Dedifferentiated amniotic fluid mesenchymal stem cell (primary cell): ENCODE measurements around the gene MRPL20.
"Not testable (repeated sequence)": the region's sequence is repeated elsewhere in the genome, so short reads cannot be mapped to it uniquely, and the experiment has no call there.

Experiments used
- DNase-seq: peaks from one replicate; pipeline ENCODE4 v3.0.0-alpha.2; 2016; ENCODE audit errors: extremely low spot score

The MRPL20 gene

DNA sequence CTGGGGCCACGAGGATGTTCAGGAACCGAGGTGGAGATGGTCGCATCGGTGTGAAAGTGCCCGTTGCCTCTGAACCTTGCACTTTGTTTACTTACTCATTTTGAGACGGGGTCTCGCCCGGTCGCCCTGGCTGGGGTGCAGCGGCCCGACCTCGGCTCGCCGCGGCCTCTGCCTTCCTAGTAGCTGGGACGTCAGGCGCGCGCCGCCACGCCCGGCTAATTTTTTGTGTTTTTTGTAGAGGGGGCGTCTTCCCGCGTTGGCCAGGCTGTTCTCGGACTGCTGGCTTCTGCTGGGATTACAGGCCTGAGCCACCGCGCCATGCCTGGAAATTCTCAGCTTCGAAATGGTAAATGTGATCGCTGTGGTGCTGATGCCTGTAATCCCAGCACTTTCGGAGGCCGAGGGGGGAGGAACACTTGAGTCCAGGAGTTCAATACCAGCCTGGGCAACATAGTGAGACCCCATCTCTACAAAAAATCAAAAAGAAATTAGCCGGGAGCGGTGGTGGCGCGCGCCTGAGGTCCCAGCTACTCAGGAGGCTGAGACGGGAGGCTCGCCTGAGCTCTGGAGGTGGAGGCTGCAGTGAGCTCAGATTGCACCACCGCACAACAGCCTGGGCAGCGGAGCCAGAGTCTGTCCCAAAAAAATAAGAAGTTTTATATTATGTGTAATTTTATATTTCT lies 684 bp upstream of the MRPL20 start:
- DNase-seq, result no peak

DNA sequence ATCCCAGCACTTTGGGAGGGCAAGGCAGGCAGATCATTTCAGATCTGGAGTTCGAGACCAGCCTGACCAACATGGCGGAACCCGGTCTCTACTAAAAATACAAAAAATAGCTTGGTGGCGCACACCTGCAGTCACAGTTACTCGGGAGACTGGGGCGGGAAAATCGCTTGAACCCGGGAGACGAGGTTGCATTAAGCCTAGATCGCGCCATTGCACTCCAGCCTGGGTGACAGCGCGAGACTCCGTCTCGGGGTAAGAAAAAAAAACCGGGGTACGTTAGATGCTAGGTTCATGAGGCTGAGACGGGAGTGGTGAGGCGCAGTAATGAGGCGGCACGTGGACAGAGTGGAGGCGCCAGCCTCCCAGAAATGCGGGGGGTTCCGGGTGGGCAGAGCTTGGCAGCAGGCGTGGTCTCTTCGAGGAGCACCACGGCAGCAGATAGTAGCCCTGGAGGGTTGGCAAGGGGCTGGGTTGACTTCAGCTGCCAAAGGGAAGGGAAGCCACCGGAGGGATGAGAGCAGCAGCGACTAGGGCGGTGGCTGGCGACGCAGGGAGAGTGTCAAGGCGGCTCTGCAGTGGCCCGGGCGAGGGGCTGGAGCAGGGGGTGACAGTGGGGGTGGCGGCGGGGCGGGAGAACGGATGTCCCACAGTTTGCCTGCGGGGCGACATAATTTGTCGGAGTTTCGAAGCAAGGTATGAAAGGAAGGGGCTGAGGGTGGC lies 832 bp downstream of the MRPL20 start:
- no peak for DNase-seq

DNA sequence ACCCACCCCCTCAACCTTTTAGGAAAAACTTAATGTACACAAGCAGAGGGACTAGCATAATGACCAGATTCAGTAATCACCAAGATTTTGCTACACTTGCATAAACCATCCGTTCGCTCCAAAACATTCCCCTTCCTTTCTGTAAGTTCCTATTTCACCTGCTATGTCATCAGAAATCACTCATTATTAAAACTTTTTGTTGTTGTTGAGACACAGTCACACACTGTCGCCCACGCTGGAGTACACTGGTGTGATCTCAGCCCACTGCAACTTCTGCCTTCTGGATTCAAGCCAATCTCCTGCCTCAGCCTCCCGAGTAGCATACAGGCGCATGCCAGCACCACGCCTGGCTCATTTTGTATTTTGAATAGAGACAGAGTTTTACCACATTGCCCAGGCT lies 3.4 kb downstream of the MRPL20 start:
- no peak for DNase-seq

DNA sequence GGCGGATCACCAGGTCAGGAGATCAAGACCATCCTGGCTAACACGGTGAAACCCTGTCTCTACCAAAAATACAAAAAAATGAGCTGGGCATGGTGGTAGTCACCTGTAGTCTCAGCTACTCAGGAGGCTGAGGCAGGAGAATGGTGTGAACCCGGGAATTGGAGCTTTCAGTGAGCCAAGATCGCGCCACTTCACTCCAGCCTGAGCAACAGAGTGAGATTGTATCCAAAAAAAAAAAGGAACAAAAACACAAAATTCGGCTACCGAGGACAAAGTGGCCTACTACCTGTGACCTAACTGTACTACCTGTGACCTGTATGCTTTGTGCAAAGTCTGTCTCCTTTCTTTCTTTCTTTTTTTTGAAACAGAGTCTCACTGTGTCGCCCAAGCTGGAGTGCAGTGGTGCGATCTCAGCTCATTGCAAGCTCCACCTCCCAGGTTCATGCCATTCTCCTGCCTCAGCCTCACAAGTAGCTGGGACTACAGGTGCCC lies 4.1 kb downstream of the MRPL20 start:
- not testable (repeated sequence) for DNase-seq

DNA sequence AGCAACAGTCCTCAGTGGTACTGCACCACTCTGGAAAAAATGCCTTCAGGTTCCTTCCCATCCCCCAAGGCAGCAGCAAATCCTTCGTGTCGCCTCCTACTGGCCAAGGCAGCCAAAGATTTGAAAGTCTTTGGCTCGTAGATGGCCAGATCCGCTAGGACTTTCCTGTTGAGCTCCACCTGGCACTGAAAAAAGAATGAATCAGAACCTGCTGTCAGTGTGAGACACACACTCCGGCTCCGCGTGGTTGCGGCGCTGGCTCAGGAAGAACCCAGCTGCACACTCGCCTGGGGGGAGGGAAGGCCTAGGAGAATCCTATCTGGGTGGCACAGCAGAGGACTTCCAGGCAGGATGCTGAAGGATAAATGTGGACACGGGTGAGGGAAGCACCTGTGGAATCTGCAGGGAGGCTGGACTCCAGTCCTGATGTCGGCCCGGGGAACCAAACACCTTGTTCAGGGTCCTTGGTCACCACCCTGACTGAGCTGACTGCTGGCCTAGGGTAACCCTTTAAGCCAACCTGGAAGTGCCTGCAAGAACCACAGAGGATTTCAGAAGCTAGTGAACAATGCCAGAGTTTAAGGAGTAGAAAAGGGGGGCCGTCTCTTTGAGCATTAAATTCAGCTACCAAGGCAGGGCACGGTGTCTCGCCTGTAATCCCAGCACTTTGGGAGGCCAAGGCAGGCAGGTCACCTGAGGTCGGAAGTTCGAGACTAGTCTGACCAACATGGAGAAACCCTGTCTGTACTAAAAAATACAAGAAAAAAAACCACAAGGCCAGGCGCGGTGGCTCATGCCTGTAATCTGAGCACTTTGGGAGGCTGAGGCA lies 4.8 kb downstream of the MRPL20 start:
- DNase-seq, result peak; percentile 52

DNA sequence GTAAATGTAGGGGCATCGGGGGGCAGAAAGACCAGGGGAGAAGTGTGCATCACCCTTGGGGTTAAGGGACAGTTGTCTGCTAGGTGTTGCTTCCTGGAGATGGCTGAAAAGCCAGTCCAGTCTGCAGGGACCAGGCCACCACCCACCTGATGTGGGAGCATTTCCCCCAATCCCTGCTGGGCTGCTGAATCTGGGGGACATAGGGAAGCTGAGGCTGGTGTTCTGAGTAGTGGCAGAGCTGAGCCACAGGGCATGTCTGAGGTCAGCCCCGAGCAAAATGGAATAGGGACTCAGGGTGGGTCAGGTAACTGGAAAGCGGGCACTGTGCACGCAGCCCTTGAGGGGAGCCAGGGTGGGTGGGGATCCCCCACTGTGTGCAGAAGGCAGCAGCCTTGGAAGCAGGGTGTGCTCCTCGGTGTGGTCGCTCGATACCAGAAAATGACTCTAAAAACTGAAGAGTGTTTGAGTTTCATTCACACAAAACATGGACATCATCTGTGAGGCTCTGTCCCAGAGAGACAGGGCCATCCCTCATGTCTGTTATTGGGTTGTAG lies 5.6 kb downstream of the MRPL20 start:
- DNase-seq, result no peak

DNA sequence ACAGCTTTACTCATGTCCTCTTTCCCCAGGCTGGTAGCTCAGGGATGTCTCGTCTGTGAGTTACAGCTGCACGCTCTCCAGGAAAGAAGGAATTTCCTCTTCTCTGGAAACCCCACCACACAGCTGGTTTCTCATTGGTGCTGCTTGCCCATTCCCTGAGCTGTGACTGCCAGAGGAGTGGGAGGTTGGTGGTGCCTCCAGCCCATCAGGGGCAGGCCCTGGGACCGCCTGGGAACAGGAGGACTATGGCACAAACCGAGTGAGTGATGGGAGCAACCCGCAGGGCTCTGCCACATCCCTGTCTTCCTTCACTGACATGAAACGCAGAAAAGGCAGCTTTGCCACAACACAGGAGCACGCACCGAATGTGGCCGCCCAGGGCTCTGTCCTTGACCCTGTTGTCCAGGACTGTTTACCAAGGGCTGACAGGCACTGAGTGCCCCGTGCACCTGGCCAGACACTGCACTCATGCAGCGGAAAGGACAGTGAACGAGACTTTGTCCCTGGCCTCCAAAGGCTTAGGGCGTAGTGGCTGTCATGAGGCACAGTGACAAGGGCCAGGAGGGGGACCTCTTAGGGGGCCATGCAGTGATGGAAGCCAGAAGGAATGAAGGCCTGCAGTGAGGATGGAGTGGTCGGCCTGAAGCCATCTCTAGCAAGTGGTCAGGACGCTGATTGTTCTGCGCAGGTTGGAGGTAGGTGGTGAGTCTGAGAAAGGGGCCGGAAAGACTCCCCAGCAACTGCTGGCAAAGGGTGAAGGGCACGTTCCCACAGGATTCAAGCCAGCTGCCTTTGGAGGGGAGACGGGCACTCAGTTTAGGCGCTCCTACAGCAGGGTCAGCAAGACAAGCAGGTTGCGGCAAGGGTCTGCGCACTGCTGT lies 6.3 kb downstream of the MRPL20 start:
- DNase-seq, result no peak

DNA sequence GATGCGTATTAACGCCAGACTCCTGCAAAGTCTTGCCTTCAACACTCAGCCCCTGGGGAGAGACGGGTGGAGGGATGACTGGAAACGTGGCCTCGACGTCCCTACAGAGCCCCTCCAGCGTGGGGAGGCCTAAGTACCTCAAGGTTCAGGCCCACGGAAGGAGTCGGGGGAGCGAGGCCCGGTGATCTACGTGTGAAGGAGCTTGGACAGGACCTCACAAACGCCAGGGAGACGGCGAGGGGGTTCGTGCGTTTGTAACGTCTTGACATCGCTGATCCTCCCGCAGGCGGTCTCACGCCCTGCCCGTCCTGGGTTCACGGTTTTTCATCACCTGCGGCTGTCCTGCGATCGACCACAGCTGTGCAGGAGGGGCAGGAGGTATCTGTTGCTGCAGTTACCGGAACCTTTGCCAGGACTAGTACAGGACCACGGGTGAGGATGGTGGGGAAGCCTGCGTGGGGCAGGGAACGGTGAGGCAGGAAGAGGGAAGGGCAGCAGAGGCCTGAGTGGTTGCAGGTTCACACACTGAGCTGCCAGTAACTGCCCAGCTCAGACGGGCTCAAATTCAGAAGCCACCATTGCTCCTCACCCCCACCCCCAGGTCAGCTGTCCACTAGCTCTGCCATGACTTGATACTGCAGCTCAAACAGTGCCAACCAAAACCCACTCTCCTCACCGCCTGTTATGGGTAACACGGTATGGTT lies 7.1 kb downstream of the MRPL20 start:
- no peak for DNase-seq

DNA sequence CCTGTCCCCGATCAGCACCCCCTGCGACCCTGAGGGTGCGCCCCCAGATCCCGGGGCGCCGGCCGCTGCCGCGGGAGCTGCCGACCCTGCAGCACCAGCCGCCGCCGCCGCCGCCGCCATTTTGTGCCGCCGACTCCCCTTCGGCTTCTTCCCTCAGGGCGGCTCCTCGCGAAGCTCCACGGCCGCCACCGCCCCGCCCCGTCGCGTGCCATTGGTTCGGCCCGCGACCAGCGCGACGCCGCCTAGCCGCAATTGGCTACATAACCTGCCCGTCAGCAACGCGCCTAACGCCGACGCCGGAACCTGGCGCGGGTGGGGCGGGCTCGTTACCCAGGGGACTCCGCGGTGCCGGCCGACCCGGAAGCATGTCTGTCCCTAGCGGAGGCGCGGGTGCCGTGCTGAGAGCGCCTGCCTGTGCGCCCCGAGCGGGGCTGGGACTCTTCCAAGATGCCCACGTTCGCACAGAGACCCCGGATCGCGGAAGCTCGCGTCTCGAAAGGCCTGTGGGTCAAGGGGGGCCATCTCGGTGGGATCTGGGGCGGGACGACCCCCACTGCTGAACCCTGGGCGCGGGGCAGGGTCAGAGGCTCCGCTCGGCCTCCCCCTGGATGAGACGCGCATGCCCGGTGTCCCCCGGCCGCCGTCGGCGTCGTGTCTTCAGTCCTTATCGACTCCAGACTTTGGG lies 7.8 kb downstream of the MRPL20 start, which contains the start of gene CCNL2:
CCNL2 (minus strand) TSS at position 149 of the 685 bp plus-strand sequence; CDS start at position 120, 29 bp downstream.
- peak; percentile 97 for DNase-seq

DNA sequence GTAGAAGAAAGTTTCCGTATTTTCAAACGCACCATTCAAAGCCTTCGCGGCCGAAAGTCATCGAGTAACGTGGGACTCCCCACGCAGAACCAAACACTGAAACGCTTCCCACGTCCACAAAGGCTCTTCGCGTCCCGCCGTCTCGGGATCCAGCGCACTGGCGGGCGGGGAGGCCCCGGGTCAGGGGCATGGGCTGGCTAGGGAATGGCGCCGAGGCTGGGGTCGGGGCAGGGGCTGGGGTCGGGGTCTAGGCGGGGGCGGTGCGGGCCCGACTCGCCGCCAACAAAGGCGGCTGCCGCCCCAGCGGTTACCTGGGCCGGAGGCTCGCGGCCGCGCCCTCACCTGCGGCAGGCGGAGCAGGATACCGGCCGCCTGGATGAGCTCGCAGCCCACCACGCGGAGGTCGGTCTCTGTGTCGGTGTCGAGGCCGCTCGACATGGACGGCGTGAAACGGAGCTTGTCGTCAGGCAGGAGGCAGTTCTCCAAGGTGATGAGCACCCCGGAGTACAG lies 8.4 kb downstream of the MRPL20 start:
- DNase-seq, result no peak

DNA sequence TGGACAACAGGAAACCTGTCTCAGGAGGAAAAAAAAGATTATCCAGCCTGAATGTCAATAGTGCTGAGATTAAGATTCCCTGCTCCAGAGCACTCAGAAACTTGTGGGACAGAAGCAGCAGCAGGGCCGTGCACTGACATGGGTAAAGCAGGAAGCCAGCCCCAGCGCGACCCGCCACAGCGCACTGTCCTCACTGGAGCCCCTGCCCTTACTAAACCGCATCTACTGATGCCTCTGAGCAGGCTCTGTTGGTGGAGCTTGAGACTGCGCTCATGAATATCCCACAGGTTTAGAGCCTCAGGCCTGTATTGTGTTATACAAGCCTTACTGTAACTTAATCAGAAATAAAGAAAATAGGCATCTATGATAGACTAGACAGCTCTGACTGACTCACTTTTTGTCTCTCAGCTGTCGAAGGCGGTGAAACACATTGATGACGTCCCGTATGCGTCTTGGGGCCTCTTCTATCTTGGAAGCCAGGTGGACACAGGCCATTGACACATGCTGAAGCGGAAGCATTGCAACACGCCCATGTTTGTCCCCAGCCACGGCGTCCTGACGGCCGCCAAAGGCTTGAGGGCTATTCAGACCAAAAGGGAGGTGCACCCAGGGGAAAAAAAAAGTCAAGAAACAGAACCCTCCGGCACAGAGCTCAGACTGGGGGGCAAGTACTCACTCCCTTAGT lies 9.1 kb downstream of the MRPL20 start:
- DNase-seq, result no peak

DNA sequence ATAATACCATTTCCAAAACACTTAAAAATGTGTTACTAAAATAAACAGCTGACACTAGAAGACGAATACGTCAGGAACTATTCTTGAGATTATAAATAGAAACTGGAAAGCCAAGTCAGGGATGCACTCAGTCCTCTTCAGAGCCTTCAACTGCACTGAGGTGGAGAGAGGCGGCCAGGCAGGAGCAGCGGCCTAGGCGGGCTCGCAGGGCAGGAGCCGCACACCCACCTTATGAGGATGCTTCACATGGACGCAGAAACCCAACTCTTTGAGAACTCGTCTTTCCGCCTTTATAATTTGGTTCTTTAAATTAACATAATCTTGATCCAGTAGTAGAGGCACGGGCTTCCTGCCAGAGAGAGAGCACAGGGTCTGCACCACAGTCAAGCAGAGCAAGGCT lies 11.9 kb downstream of the MRPL20 start:
- no peak for DNase-seq

DNA sequence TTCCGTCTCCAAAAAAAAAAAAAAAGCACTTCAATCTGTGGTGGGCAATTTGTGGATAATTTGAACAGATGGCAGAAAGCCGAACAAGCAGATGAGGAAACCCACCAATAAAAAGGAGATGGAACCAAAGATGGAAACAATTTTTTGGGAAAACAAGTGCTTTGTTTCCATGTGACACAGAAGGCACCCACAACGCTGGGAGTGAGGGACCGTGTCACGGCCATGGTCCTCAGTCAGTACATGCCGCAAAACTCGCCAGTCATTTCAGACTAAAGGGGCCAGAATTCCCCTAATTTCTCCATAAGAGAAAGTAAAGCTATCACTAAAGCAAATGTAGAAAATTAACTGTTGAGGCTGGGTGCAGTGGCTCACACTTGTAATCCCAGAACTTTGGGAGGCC lies 13.0 kb downstream of the MRPL20 start:
- DNase-seq, result no peak

DNA sequence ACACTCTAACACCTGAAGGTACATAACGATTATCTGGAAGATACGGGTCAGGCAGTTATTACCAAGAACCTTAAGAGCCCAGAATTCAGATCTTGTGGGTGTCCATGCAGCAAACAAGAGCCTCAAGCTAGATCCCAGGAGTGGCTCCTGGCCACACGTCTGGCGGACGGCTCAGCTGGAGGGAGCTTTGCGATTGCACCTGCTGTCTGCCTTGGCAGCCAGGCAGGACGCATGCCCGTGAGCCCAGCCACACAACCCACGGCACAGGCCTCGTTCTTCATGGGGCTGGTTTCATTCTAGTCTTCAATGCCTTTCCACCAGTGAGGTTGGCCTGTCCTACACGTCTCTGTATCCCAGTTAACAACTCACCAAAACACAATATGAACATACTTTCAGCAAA lies 13.7 kb downstream of the MRPL20 start:
- no peak for DNase-seq

DNA sequence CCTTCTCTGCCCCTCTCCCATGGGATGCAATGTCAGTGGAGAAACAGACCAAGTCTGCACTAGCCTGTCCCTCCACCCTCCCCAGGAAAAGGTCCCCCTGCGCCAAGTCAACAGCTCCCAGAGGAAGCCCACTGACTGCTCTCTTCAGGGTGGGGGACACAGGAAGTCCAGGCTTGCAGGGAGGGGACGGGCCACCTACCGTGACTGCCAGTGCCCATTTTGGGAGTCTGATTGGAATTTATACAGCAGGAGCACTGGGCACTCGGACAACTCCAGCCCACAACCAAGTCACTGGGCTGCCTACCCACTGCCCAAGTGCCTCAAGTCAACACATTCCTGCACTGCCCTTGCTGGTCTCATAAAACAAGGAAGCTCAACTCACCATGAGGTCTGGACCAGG lies 14.1 kb downstream of the MRPL20 start:
- no peak for DNase-seq

DNA sequence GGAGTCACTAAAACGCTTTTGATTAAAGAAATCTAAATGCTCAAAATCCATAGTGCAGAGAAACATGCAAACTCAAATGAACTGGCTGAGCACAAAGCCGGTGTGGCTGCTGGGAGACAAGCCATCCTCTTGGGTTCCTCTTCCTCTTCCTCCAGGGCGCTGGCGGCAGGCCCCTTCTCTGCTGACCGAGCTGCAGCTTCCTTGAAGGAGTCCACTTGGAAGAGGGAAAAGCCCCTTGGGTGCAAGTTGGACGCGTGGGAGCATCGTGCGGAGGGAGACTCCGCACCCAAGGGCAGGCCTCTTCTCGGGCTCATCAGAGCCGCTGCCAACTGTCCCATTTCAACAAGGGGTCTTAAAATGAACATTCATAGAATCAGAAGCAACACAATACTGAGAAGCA lies 15.9 kb downstream of the MRPL20 start:
- DNase-seq, result no peak

DNA sequence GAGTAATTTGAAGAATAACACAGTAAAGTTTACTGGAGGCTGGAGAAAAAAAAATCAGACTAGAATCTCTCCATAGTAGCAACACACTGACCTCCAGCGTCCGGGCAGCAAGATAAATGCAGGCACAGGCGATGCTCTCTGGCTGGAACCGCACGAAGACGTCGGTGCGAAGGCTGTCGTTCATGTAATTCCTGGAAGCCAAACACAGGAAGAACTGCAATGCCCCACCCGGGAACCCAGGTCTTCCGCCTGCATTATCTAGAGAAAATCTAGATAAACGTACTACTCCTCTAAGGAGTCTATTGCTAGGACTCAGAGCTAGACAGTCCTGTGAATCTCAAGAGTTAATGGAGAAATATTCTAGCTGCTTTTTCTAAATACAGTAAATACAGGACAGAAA lies 16.4 kb downstream of the MRPL20 start:
- DNase-seq, result no peak

DNA sequence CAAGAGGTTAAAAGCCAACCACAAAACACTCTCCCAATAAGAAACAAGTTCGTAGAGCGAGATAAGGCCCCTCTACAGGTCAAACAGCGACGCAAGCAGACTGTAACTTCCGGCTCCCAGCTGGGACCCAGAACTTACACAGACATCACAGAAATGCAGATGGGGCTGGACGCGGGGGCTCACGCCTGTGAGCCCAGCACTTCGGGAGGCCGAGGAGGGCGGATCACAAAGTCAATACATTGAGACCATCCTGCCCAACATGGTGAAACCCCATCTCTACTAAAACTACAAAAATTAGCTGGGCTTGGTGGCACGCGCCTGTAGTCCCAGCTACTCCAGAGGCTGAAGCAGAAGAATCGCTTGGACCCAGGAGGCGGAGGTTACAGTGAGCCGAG lies 19.0 kb downstream of the MRPL20 start:
- no peak for DNase-seq
